HG03469 (cell line): ENCODE measurements around the gene LACRT.
"Not testable (repeated sequence)": the region's sequence is repeated elsewhere in the genome, so short reads cannot be mapped to it uniquely, and the experiment has no call there.

Experiments used
- ATAC-seq: cut with Tn5 transposase; IDR thresholded peaks from one replicate; pipeline ENCODE4 v1.9.1; 2021; ENCODE audit warnings: mild to moderate bottlenecking, moderate library complexity, moderate number of reproducible peaks; ENCODE audit not compliant: unreplicated experiment

LACRT gene

DNA sequence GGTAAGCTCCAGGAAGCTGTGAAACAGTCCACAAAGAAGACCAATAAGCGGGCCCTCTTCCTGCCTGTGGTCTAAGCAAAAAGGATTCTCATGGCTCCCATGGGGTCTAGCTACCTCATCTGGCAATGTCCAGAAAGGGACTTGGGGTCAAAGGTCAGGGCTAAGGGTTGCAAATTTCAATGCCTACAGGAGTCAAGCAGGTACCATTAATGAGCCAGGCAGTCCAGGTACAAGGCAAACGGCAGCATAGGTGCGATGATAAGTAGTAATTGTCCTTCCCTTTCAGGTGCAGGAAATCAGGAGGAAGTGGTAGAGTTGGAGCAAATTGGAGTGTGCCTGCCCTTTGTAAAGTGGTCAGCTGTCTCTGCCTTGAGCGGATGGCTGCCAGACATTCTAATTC lies 6.4 kb upstream of the LACRT start:
- ATAC-seq = no peak

DNA sequence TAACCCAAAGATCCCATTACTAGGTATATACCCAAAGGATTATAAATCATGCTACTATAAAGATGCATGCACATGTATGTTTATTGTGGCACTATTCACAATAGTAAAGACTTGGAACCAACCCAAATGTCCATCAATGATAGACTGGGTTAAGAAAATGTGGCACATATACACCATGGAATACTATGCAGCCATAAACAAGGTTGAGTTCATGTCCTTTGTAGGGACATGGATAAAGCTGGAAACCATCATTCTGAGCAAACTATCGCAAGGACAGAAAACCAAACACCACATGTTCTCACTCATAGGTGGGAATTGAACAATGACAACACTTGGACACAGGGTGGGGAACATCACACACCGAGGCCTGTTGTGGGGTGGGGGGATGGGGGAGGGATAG lies 4.4 kb upstream of the LACRT start:
- not testable (repeated sequence) for ATAC-seq

- no peak for ATAC-seq
Observed at GRCh38 chr12:54631988-54632728, 2.5 kb downstream of the LACRT start.

DNA sequence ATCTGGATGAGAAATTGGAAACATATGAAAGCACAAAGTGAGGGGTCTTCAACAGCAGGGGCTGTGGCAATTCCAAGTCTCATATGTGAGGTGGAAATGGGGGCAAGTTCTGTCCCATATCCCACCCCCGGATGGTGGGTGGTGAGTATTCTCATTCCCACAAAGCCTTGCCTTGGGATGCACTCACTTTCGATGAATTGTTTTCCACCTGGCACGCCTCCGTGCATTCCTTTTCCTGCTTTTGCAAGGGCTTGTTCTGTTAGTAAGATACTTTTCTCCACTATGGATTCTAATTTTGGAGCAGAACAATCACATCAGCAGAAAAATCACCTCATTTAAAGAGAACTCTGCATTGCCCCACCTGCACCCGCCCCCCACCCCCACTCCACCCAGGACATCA lies 3.1 kb downstream of the LACRT start:
- ATAC-seq = no peak

DNA sequence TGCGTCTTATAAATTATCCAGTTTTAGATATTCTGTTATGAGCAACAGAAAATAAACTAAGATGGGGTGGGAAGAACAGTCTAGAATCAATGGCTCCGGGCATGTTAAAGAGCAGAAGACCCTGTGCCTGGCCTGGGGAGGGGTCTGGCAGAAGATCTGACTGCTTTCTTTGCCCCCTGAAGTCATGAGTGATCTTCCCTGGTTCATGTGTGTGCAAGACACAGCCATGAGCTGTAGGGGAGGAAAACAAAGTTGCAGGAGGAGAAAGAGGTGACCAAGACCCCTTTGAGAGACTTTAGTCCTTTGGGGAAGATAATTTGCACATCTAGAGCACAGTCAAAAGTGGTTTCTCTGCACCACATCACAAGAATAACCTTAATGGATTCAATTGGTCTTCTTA lies 4.8 kb downstream of the LACRT start:
- ATAC-seq = no peak

DNA sequence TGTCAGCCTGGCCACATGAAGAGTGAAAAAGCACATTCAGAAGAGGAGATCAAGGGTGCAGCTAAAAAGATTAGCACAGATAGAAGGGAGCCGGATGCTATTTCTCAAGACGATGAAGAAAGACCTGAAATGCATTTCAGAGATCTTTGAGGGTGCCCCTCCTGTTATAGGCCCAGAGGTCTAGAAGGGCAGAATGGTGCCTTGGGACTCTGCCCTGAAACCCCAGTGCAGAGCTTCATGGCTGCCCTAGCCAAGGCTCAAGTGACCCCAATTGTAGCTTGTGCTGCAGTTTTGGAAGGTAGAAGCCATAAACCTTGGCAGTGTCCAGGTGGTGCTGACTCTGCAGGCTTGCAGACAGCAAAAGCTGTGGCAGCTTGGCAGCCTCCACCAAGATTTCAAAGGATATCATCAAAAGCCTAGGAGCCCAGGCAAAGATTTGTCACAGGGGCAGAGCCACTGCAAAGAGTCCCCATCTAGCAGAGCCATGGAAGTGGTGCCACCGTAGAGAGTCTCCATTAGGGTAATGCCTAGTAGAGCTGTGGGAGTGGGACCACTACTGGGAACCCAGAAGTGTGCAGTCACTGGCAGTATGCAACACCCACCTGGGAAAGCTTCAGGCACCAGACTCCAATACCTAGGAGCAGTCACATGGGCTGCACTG lies 6.4 kb downstream of the LACRT start:
- no peak for ATAC-seq

DNA sequence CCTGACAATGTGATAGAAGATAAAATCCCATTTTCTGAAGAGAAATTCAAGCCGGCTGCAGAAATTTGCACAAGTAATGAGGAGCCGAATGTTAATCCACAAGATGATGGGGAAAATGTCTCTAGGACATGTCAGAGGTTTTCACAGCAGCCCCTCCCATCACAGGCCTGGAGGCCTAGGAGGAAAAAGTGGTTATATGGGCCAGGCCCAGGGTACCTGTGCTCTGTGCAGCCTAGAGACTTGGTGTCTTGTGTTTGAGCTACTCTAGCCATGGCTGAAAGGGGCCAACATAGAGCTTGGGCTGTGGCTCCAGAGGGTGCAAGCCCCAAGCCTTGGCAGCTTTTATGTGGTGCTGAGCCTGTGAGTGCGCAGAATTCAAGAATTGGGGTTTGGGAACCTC lies 7.4 kb downstream of the LACRT start:
- ATAC-seq = no peak

DNA sequence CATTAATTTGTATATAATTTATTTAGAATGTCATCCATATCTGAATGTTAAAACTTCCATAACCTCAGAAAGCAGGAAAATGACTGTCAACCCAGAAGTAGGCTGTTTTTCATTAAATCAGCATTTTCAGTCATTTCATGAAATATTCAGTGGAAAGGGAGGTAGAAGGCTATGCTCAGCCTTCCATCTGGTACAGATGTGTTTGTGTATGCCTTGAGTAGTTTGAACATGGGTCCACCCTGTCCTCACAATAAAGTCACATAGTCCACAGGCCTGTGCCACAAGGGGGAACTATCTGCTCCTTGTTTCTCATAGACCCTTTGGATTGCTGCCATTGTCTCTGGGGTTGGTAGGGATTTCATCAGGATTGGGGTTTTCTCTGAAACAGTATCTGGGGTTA lies 9.1 kb downstream of the LACRT start:
- ATAC-seq = no peak

- no peak for ATAC-seq
Observed at GRCh38 chr12:54624315-54625279, 10.1 kb downstream of the LACRT start.

DNA sequence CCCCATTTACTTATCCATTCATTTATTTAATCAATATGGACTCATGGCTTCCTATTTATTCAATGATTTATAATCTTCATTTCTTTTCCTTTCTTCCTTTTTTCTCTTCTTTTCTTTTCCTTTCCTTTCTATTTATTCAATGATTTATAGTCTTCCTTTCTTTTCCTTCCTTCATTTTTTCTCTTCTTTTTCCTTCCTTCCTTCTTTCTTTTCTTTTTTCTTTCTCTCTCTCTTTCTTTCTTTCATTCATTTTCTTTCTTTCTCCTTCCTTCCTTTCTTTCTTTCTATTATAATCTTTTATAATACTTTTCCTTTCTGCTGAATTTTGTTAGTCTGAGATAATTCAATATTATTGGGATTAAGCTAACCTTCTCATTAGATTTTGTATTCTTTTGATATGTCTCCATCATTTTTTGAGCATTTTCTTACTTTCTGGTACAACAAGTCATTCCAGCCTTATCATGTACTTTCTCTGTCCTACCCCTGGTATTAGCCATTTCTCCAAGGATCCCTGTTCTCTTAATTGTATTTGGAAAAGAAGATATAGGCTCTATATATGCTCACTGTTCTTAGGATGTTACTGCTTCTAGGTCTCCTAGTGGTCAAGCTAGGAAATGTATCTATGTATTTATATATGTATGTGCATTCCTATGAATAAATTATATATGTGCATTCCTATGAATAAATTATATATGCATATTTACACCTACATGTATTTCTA lies 12.1 kb downstream of the LACRT start:
- ATAC-seq = no peak

DNA sequence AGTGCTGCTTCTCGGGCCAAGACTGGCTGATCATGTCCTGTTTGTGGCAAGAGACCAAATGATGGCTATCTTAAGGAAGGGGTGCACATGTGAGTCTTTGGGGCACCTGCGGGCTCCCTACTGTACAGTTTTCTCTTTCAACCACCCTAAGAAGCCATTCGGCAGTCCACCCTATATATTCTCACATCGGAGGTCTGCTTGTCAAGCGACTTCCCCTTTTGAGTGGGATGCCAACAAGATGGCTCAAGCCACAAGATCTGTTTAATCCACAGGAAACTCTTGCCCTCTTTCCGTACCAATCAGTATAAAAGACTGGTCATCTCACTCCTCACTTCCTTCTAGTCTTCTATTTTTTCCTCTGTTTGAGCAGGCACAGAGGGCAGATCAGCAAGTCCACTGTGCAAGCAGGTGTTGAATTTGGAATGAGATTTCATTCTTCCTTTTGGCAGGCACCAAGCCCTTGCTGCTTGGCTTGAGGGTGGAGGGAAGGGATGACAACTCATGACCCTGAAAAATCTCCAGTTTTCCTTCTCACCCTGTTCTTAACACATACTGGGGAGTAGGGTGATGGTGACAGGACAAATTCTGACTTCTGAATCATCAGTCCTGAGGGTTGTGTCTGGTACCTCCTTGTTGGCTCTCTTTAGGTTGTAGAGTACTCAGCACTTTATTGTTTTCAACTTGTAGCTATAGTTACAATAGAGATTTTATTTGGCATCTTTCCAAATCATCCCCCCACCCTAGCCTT lies 17.6 kb downstream of the LACRT start:
- no peak for ATAC-seq

DNA sequence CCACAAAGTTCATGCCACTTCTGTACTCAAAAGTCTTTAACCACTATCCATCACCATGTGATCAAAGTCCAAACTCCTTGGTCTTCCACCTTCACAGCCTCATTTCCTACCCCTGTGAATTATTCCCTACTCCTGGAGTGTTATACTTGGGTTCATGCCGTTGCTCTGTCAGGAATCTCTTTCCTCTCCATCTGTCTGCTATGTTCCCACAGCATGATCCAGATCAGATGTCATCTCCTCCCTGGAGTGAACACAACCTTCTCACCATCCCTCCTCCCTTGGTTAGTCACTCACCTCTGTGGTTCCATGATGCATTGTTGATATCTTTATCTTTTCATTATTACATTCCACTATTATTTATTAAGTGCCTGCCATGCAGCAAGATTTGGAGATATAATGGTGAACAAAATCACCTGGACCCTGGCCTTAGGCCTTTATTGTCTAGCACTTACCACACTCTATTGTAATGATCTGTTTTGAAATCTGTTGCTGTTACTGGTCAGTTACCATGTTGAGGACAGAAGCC lies 22.4 kb downstream of the LACRT start:
- ATAC-seq = no peak

DNA sequence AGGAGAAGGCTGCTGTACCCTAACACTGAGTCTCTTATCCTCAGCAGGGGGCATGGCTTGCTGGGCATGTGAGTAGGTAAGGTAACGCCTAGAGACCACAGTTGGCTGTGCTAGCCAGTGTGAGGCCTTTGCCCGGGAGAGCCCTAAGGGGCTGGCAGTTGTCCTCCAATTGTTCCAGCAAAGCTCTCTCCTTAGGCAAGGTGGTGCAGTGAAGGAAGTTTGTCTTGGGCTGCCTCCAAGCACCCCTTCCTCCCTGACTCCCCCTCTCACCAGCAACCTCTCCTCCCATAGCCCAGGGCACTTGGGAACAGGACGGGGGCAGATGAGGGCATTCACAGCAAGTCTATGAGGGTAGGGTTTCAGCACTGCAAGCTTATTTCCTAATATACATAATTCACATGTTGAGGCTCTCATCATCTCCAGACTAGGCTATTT lies 23.0 kb downstream of the LACRT start:
- ATAC-seq = no peak

- ATAC-seq = no peak
Observed at GRCh38 chr12:54608769-54609168, 25.9 kb downstream of the LACRT start.

DNA sequence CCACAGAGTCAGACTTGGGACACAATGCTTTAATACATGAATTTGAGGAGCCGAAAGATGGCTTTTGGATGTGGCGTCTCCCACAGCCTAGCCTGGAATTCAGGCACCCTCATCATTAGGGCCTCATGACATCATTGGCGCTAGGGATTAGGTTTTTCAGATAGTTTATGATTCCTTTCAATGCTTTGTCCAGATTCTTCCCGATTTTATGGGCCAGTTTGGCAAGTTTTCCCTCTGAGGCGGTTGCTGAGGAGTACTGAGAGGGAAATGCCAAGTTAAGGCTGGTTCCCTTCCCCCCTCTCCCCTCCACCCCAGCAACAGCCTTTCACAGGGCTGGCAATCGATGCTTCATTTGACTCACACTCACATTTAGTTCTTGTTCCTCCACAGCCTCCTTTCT lies 26.5 kb downstream of the LACRT start:
- ATAC-seq = no peak

- ATAC-seq = no peak
Observed at GRCh38 chr12:54606556-54606955, 28.1 kb downstream of the LACRT start.

DNA sequence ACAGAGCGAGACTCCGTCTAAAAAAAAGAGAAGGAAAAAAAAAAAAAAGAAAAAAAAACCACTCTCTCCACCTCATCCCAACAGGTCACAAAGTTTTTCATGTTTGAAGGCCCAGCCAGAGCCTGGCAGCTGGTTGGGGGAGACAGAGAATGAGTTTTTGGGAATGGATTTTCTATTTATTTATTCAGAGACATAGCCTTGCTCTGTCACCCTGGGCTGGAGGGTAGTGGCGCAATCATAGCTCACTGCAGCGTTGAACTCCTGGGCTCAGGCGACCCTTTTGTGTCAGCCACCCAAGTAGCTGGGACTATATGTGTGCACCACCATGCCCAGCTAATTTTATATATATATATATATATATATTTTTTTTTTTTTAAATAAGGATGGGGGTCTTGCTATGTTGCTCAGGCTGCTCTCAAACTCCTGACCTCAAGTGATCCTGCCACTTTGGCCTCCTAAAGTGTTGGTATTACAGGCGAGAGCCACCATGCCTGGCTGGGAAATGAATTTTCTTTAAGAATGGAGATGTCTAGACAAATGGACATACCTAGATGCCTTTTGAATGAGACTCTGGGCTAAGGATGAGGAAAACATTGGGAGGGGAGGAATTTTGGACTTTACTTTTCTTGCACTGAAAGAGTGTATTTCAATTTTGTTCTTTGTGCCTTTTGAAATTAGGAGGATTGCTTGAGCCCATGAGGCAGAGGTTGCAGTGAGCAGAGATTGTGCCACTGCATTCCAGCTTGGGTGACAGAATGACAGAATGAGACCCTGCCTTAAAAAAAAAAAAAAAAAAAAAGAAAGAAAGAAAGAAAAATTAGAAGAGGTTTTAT lies 29.3 kb downstream of the LACRT start:
- no peak for ATAC-seq

- ATAC-seq = no peak
Observed at GRCh38 chr12:54604436-54604835, 30.3 kb downstream of the LACRT start.

DNA sequence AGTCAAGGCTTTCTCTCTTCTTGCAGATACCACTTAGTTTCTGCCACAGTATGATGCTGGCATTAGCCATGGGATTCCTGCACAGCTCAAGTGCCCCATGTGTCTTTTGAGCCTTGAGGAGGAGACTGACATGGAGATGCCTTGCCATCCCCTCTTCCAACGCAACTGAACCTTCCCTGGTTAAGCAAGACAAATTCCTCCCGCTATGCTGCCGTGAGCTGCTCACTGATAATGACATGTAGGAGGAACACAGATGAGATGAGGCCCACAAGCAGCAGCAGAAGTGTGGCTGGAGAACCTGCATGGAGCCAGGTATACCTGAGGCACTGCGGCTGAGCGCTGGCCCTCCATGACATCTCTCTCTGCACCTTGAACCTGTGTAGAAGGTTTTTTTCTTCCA lies 30.8 kb downstream of the LACRT start:
- ATAC-seq = no peak
